Stimulated activated naive CD8-positive, alpha-beta T cell treated with anti-CD3 and anti-CD28 coated beads, Interleukin-15, Interleukin-2, amounts not matched to agents 100 ng/mL and 50 ng/mL, for 24 hours (primary cell): ENCODE results near the gene KIF12.

Experiments used
- H3K27ac Mint-ChIP-seq: one replicate; pipeline ENCODE4 v1.8.0; 2021; ENCODE audit warnings: mild to moderate bottlenecking, mixed read lengths
- H3K27me3 Mint-ChIP-seq: one replicate; pipeline ENCODE4 v1.8.0; 2021; ENCODE audit warnings: mixed read lengths
- H3K36me3 Mint-ChIP-seq: one replicate; pipeline ENCODE4 v1.8.0; 2021; ENCODE audit warnings: low read depth, mixed read lengths
- H3K4me1 Mint-ChIP-seq: one replicate; pipeline ENCODE4 v1.8.0; 2021; ENCODE audit warnings: low read depth, mixed read lengths
- H3K4me3 Mint-ChIP-seq: one replicate; pipeline ENCODE4 v1.8.0; 2021; ENCODE audit warnings: mild to moderate bottlenecking, mixed read lengths
- H3K9me3 Mint-ChIP-seq: one replicate; pipeline ENCODE4 v1.8.0; 2021; ENCODE audit warnings: mixed read lengths

Gene KIF12

GRCh38 chr9:114057161-114057885, 41.8 kb downstream of the KIF12 start:
- no peaks in the 10 kb centered on the region for H3K9me3 Mint-ChIP-seq
- no peak overlapping the region for H3K27ac Mint-ChIP-seq
- H3K36me3 Mint-ChIP-seq = no peaks in the 10 kb centered on the region
- no peaks in the 10 kb centered on the region for H3K27me3 Mint-ChIP-seq
- H3K4me3 Mint-ChIP-seq = no peak overlapping the region
- no peaks in the 10 kb centered on the region for H3K4me1 Mint-ChIP-seq

GRCh38 chr9:114056527-114056926, 42.6 kb downstream of the KIF12 start:
- no peak overlapping the region for H3K4me3 Mint-ChIP-seq
- no peaks in the 10 kb centered on the region for H3K4me1 Mint-ChIP-seq

GRCh38 chr9:114055894-114056293, 43.2 kb downstream of the KIF12 start:
- Mint-ChIP-seq H3K27me3 (no peaks in the 10 kb centered on the region), H3K4me3 (no peak overlapping the region), H3K36me3 (no peaks in the 10 kb centered on the region), H3K4me1 (no peaks in the 10 kb centered on the region), H3K27ac (no peak overlapping the region), H3K9me3 (no peaks in the 10 kb centered on the region)

More at GRCh38 chr9:114056527-114056926, 42.6 kb downstream of the KIF12 start:
- Mint-ChIP-seq H3K27ac (no peak overlapping the region), H3K27me3 (no peaks in the 10 kb centered on the region), H3K9me3 (no peaks in the 10 kb centered on the region), H3K36me3 (no peaks in the 10 kb centered on the region)

DNA sequence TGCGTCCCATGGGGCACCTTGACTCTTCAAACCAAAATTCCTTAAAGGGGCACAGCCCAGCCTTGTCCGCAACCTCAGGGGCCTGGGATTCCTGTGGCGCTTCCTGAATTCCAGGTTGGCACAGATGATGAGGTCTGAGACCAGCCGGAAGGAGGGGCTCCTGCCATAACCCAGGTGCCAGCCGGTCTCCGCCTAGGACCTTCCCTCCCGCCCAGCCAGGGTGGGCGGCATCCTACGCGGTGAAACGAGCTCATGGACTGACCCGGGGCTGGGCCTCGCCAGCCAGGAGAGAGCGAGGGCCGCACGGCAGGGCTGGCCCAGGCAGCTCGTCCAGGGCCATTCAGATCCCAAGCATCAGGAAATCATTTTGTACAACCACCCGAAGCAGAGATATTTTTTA, 44.0 kb downstream of the KIF12 start:
- no peaks in the 10 kb centered on the region for H3K27me3 Mint-ChIP-seq
- H3K36me3 Mint-ChIP-seq = no peaks in the 10 kb centered on the region
- H3K4me3 Mint-ChIP-seq = no peak overlapping the region
- no peaks in the 10 kb centered on the region for H3K4me1 Mint-ChIP-seq
- no peaks in the 10 kb centered on the region for H3K9me3 Mint-ChIP-seq
- H3K27ac Mint-ChIP-seq = no peak overlapping the region

DNA sequence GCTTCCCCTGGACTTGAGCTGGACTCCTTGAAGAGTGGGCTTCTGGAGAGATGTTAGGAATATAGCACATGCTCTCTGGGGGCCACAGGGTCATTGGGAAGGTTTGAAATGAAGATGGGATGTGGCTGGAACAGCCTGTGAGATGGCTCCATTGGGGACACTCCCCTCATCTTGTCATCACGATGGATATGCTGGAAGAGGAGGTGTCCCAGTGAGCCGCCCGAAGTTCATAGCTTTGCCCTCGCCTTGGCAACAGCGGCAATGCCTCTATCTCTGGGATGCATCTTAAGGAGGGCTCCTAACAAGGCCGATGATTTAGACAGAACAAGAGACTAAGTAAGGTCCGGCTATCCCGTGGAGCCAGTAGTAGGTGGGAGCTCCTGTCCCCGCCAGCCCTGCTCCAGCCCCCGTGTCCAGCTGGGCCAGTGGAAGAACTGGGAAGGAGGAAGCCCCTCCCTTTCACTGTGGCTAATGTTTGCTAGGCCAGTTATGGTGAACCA, 44.9 kb downstream of the KIF12 start:
- H3K4me3 Mint-ChIP-seq = no peak overlapping the region
- H3K9me3 Mint-ChIP-seq = no peaks in the 10 kb centered on the region
- no peaks in the 10 kb centered on the region for H3K4me1 Mint-ChIP-seq
- H3K36me3 Mint-ChIP-seq = no peaks in the 10 kb centered on the region
- H3K27ac Mint-ChIP-seq = no peak overlapping the region
- H3K27me3 Mint-ChIP-seq = no peaks in the 10 kb centered on the region

- Mint-ChIP-seq H3K27ac (no peak overlapping the region), H3K9me3 (no peaks in the 10 kb centered on the region), H3K4me1 (no peaks in the 10 kb centered on the region), H3K4me3 (no peak overlapping the region), H3K36me3 (no peaks in the 10 kb centered on the region), H3K27me3 (no peaks in the 10 kb centered on the region)
These were observed 45.7 kb downstream of the KIF12 start for GRCh38 chr9:114053246-114054005.

DNA sequence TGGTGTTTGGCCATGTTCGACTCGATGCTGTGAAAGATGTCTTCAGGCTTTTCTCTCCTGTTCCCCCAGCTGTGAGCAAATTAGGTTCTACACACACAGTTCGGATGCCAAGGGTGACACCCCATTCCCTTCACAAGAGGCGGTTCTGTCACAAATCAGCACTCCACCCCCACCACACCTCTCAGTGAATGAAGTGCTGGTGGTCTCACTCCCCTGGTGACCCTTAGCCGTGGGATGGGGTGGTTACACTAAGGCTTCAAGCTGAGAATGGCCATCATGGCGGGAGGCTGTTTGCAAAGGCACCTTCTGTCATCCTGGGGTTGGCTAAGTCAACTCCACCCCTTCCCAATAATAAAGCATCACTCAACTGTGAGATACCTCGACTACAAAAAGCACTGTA, 47.4 kb downstream of the KIF12 start:
- Mint-ChIP-seq H3K4me1 (no peaks in the 10 kb centered on the region), H3K27ac (no peak overlapping the region), H3K27me3 (no peaks in the 10 kb centered on the region), H3K36me3 (no peaks in the 10 kb centered on the region), H3K4me3 (no peak overlapping the region), H3K9me3 (no peaks in the 10 kb centered on the region)

DNA sequence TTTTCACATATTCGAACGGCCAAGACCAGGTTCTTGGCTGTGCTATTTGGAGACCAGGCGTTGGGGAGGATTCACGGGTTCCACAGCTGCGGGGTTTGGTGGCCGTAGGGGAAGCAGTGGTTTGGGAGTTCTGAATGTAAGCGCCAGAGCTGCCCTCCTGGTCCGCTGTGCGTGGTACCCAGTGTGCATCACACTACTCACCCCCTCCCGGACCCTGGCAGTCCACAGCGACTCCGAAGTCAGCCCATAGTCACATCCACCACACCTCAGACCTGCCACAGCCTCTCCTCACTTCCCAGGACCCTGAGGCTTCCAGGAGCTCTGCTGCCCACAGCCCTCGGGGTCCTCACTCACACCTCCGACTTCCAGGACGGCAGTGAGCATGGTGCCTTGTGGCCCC, 47.8 kb downstream of the KIF12 start:
- no peak overlapping the region for H3K27ac Mint-ChIP-seq
- no peaks in the 10 kb centered on the region for H3K36me3 Mint-ChIP-seq
- H3K9me3 Mint-ChIP-seq = no peaks in the 10 kb centered on the region
- no peaks in the 10 kb centered on the region for H3K4me1 Mint-ChIP-seq
- H3K4me3 Mint-ChIP-seq = no peak overlapping the region
- no peaks in the 10 kb centered on the region for H3K27me3 Mint-ChIP-seq

DNA sequence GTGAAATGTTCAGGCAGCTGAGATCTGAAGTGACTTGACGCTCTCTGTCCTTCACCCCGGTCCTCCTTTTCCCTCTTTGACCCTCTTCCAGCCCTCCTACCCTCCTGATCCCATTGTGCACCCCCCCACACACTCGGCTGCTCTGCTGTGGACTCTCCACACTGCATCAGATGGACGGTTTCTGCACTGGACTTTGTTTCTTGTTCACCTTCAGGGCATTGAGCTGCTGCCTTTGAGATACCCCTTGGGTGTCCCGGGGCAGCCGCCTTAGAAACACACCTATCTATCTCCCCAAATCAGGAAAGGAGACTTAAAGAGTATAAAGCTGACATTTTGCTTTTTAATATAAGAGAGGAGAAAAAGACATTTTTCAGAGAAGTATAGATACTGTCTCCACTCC, 48.4 kb downstream of the KIF12 start:
- Mint-ChIP-seq H3K4me1 (no peaks in the 10 kb centered on the region), H3K4me3 (no peak overlapping the region), H3K9me3 (no peaks in the 10 kb centered on the region), H3K36me3 (no peaks in the 10 kb centered on the region), H3K27me3 (no peaks in the 10 kb centered on the region), H3K27ac (no peak overlapping the region)

- Mint-ChIP-seq H3K36me3 (no peaks in the 10 kb centered on the region), H3K9me3 (no peaks in the 10 kb centered on the region), H3K4me1 (no peaks in the 10 kb centered on the region), H3K27me3 (no peaks in the 10 kb centered on the region), H3K4me3 (no peak overlapping the region), H3K27ac (no peak overlapping the region)
These were observed 48.9 kb downstream of the KIF12 start for GRCh38 chr9:114050226-114050568.

GRCh38 chr9:114049441-114050225, 49.5 kb downstream of the KIF12 start:
- Mint-ChIP-seq H3K4me1 (no peaks in the 10 kb centered on the region), H3K27ac (no peak overlapping the region), H3K36me3 (no peaks in the 10 kb centered on the region), H3K27me3 (no peaks in the 10 kb centered on the region), H3K9me3 (no peaks in the 10 kb centered on the region), H3K4me3 (no peak overlapping the region)

DNA sequence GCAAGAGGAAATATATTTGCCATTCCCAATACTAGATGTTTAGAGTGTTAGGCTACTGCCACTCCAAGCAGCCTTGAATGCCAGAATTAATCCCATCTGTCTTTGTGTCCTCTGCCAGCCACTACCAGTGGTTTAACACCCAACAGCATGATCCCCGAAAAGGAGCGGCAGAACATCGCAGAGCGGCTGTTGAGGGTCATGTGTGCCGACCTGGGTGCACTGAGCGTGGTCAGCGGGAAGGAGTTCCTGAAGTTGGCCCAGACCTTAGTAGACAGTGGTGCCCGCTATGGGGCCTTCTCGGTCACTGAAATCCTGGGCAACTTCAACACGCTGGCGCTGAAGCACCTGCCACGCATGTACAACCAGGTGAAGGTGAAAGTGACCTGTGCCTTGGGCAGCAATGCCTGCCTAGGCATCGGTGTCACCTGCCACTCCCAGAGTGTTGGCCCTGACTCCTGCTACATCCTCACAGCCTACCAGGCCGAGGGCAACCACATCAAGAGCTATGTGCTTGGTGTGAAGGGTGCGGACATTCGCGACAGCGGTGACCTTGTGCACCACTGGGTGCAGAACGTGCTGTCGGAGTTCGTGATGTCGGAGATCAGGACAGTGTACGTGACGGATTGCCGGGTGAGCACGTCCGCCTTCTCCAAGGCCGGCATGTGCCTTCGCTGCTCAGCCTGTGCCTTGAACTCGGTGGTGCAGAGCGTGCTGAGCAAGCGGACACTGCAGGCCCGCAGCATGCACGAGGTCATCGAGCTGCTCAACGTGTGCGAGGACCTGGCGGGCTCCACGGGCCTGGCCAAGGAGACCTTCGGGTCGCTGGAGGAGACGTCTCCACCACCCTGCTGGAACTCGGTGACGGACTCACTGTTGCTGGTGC, 50.3 kb downstream of the KIF12 start:
- H3K4me3 Mint-ChIP-seq = no peak overlapping the region
- H3K36me3 Mint-ChIP-seq = no peaks in the 10 kb centered on the region
- H3K27ac Mint-ChIP-seq = no peak overlapping the region
- H3K27me3 Mint-ChIP-seq = no peaks in the 10 kb centered on the region
- no peaks in the 10 kb centered on the region for H3K9me3 Mint-ChIP-seq
- H3K4me1 Mint-ChIP-seq = no peaks in the 10 kb centered on the region

- Mint-ChIP-seq H3K27me3 (no peaks in the 10 kb centered on the region), H3K36me3 (no peaks in the 10 kb centered on the region), H3K4me3 (no peak overlapping the region), H3K27ac (no peak overlapping the region), H3K9me3 (no peaks in the 10 kb centered on the region), H3K4me1 (no peaks in the 10 kb centered on the region)
These were observed 51.4 kb downstream of the KIF12 start for GRCh38 chr9:114047717-114048116.

GRCh38 chr9:114046875-114047274, 52.2 kb downstream of the KIF12 start:
- no peaks in the 10 kb centered on the region for H3K27me3 Mint-ChIP-seq
- no peak overlapping the region for H3K27ac Mint-ChIP-seq
- no peak overlapping the region for H3K4me3 Mint-ChIP-seq
- no peaks in the 10 kb centered on the region for H3K9me3 Mint-ChIP-seq
- H3K36me3 Mint-ChIP-seq = no peaks in the 10 kb centered on the region
- H3K4me1 Mint-ChIP-seq = no peaks in the 10 kb centered on the region
